HG02759 (cell line): ENCODE measurements around the gene AGAP1.

Experiments used
- ATAC-seq: cut with Tn5 transposase; IDR thresholded peaks from one replicate; pipeline ENCODE4 v1.9.1; 2021; ENCODE audit warnings: mild to moderate bottlenecking, moderate library complexity; ENCODE audit not compliant: unreplicated experiment

The AGAP1 gene

GRCh38 chr2:235951982-235952381, 458.1 kb downstream of the AGAP1 start:
- ATAC-seq, result no peak

DNA sequence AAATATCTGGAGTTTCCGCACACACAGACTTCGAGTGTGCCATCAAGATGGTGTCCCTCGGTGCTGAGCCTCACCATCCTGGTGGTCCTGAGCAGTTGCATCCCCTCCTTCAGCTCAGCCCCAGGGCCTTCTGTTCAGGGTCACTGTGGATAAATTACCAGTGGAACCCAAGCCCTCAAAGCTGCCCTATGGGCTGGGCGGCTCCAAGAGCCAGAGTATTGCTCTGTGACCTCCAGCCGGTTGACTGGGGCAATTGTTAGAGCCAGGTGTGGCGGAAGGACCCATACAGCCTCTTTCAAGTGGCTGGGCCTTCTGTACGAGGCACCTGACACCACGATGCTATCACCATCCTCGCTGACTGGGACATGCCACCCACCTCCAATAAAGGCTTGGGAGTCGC, 458.9 kb downstream of the AGAP1 start:
- no peak for ATAC-seq

GRCh38 chr2:235954281-235954680, 460.4 kb downstream of the AGAP1 start:
- no peak for ATAC-seq

- no peak for ATAC-seq
Measured at GRCh38 chr2:235954888-235955480, 461.1 kb downstream of the AGAP1 start.

DNA sequence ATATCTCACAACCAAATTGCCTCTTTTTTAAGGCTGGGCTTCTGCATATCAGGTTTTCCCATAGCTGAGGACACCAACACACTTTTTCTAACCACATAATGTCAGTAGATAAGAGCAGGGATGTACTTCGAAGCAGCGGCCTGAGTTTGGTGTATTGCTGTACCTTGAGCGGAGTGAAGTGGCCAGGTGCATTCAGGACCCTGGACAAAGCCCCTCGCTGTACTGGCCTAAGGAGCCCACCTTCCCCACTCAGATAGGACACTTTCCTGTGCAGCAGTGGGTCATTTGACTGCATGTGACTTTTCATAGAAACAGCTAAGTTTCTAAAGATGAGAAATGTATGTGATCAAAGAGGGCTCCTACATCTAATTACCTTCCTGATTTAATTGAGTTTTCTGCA, 461.8 kb downstream of the AGAP1 start:
- no peak for ATAC-seq

DNA sequence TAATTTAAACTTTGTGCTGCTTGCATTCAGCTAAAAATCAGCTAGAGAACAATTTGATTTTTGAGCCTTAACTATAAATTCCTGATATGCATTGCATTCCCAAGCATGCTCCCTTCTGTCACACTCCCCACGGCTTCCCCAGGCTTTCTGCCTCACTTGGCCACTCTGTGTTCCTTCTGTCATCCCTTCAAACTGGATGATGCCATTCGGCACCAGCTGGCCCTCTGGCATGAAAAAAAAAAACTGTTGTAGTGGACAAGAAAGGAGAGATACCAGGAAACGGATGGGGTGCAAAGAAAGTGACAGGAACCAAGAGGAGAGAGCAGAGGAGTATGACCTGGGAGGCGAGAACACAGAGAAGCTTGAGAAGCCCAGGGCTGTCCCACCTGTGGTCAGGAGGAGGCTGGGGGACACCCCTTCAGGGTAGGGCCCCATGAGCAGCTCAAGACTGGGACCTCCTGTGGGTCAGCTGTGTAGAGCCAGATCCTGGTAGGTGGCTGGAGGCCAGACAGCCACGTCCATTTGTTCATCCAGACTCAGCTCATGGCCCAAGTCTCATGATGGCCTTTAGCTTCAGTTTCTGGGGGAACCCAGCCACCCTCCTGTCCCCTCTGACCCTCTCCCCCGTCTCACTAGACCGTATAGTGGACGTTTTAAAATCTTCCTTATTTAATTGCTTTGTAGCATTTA, 462.6 kb downstream of the AGAP1 start:
- no peak for ATAC-seq

- ATAC-seq, result no peak
Measured at GRCh38 chr2:235957251-235957650, 463.4 kb downstream of the AGAP1 start.

- no peak for ATAC-seq
Measured at GRCh38 chr2:235958221-235958930, 464.5 kb downstream of the AGAP1 start.

GRCh38 chr2:235958931-235959410, 465.1 kb downstream of the AGAP1 start:
- no peak for ATAC-seq

GRCh38 chr2:235960011-235960715, 466.3 kb downstream of the AGAP1 start:
- ATAC-seq, result no peak

DNA sequence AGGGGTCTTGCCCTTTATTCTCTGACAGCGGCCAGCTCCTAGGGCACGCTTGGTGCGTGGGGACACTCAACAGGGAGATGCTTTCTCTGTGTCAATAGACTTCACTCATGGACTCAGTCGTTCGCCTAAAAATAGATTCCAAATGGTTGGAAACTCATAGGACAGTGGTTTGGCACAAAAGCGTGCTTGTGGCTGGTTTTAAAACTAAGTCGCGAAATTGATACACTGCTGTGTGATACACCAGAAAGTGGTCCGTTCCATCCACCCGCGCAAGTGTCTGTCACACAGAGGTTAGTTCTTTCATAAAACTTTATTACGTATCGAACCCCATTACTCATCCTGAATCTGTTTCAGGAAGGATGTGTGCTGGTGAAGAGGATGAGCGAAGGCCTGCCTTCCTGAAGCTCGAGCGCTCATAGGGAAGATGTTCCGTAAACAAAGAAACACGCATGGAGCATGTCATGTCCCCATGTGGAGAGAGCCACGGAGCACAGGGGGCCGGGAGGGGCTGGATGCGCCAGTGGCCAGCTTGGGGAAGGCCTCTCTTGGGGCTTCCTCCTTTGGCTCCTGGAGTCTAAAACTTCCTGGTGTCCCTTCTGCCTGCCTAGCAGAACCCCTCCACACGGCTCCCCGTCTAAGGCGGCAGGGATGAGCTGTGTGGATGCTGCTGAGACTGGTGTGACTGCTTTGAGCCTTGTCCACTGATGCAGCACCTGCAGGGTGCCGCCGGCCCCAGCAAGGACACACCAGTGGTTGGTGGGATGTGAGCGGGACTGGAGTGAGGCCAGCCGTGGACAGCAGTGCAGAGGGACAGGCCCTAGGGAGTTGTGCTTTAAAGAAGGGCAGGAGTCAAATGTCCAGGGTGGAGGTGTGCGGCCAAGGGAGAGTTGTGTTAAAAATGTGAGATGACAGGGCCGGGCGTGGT, 467.1 kb downstream of the AGAP1 start:
- no peak for ATAC-seq

DNA sequence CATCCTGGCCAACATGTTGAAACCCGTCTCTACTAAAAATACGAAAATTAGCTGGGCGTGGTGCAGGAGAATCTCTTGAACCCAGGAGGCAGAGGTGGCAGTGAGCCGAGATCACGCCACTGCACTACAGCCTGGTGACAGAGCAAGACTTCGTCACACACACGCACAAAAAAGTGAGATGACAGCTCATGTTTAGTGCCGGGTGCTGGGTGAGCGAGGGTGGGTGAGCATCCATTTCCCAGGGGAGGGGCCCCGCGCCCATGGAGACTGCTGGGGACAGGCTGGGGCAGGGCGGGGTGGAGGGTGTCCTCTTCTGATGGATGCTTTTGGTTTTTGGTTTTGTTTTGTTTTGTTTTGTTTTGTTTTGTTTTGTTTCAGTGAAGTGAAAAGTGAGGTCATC, 467.9 kb downstream of the AGAP1 start:
- no peak for ATAC-seq

- no peak for ATAC-seq
Measured at GRCh38 chr2:235963853-235964577, 470.2 kb downstream of the AGAP1 start.

DNA sequence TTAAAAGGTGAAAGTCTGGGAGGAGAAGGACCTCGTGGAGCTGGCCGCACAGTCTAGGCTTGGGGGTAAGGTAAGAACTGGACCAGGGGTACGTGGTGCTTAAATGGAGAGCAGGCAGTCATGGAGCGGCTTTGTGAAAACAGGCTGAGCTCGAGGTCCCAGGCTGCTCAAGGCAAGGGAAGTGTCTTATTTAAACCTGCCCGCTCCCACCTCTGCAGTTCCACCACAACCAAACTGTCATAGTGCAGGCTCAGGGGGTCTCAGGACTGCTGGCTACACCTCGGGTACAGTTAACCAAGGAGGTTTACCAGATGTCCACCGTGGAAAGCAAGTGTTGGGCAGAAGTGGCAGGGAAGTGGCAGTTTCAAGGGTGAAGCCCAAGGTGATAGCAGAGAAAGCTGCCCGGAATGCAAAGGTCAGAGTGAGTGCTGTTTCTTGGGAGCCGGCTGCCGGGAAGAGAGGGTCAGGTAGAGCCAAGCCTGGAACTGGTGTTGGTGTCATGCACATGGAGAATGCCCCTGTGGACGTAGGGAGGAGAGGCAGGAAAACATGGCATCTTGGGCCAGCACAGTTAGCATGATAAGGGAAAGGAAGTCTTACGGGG, 471.0 kb downstream of the AGAP1 start:
- ATAC-seq, result no peak

GRCh38 chr2:235966396-235966795, 472.6 kb downstream of the AGAP1 start:
- ATAC-seq, result no peak

GRCh38 chr2:235966932-235967757, 473.3 kb downstream of the AGAP1 start:
- no peak for ATAC-seq

- ATAC-seq, result no peak
Measured at GRCh38 chr2:235968155-235968554, 474.3 kb downstream of the AGAP1 start.

DNA sequence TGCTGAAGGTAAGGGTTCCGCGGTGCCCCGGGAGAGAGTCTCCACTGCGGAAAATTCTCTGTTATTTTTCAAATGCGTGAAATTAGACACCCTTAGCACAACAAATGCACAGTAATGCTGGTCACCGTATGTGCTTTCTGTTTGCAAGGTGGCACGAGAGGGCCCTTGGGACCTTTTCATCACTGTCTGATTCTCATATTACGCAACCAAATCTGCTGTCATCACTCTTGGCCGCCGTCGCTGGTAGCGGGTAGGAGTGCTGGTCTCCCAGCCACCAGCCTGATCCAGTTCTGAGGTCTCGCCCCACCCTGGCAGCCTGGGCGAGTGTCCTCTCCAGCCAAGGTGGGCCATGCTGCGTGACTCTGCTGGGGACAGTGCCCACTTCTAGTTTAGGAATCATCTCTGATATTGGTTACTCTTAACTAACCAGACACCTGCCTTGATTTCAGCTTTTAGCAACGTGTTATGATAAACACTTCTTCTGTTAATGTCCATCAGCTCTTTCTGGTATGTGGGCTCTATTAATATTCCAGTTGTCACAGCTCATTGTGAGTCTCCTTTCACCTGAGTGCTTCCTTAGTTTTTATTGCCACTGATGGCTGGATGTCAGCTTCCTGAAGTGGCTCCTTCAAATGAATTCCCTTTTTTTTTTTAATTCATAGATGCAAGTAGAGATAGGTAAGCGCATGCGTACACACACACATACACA, 474.9 kb downstream of the AGAP1 start:
- no peak for ATAC-seq
